ENCODE measurements around the gene VPS13C.

VPS13C gene

DNA sequence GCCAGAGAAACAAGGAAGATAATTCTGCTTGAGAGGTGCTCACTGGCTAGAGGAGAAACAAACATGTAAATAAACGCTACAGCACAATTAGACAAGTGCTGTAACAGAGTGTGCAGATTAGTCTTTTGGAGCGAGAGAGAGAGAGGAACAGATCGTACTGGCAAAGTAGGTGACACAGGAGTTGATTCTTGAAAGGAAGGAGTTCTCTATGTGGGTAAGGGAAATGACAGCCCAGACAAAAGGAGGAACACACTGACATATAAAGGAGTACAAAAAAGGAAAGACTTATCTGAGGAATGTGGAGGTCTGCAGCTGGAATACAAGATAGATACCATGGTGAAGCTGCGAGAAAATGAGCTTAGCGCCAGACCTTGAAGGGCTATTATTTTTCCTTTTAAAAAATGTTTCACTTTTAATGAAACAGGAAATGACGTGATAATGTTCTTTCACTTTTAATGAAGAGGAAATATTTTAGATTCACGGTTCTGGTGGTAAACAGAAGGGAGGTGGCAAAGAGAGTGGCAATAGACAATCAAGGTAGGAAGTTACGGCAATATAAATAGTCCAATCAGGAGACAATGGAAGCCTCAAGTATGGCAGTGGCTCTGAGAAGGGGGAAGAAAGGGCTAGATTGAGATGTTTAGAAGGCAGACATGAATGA is 202.9 kb downstream of the VPS13C start:
- no peak for DNase-seq (ENCODE audit: low read depth)
- TF ChIP-seq, protein P1, sequence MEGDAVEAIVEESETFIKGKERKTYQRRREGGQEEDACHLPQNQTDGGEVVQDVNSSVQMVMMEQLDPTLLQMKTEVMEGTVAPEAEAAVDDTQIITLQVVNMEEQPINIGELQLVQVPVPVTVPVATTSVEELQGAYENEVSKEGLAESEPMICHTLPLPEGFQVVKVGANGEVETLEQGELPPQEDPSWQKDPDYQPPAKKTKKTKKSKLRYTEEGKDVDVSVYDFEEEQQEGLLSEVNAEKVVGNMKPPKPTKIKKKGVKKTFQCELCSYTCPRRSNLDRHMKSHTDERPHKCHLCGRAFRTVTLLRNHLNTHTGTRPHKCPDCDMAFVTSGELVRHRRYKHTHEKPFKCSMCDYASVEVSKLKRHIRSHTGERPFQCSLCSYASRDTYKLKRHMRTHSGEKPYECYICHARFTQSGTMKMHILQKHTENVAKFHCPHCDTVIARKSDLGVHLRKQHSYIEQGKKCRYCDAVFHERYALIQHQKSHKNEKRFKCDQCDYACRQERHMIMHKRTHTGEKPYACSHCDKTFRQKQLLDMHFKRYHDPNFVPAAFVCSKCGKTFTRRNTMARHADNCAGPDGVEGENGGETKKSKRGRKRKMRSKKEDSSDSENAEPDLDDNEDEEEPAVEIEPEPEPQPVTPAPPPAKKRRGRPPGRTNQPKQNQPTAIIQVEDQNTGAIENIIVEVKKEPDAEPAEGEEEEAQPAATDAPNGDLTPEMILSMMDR (IDR thresholded peaks at IDR 0.05; ENCODE audit: control insufficient read depth, extremely low read depth, insufficient read depth): no peak
- H3K4me3 ChIP-seq (ENCODE audit: low read depth, low read length): no peak overlapping the region

DNA sequence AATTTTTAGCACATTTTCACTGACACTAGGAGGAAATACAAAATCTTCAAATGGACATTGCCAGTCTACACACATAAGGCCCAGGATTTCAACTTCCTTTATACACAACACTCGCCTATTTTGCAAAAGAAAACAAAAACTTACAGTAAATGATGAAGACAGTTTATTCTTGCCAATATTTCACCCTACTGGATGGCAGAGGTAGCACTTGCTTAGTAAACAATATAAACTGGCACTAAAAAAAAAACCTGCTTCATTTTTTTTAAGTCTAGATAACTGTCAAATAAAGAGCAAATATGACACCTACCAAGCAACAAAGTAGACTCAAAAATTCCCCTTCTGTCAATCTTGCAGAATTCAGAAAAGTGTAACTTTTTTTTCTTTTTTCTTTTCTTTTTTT is 204.0 kb downstream of the VPS13C start:
- DNase-seq (ENCODE audit: low read depth): no peak
- TF ChIP-seq, protein P1 (IDR thresholded peaks at IDR 0.05; ENCODE audit: control insufficient read depth, extremely low read depth, insufficient read depth): peak; percentile 22; the same call in 1 of the 2 replicates
- H3K4me3 ChIP-seq (ENCODE audit: low read depth, low read length): no peak overlapping the region

DNA sequence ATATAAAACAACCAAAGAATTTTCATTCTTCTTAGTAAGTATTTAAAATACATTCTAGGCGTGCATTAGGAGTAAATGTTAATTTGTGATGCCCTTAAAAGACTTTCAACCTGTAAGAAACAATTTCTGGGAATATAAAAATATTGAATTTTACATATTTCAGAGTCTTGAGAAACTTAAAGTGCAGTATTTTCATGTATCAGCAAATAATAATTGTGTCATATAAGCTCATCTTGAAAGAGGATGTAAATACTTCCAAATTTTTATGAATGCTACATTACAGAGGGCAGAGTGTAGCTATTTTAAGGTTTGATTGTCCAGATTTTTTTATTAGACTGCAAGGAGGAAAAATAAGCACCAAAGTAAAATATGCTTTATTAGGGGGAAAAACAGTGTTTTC is 207.1 kb downstream of the VPS13C start:
- no peak for DNase-seq (ENCODE audit: low read depth)
- no peak overlapping the region for H3K4me3 ChIP-seq (ENCODE audit: low read depth, low read length)
- TF ChIP-seq, protein P1 (IDR thresholded peaks at IDR 0.05; ENCODE audit: control insufficient read depth, extremely low read depth, insufficient read depth): no peak

DNA sequence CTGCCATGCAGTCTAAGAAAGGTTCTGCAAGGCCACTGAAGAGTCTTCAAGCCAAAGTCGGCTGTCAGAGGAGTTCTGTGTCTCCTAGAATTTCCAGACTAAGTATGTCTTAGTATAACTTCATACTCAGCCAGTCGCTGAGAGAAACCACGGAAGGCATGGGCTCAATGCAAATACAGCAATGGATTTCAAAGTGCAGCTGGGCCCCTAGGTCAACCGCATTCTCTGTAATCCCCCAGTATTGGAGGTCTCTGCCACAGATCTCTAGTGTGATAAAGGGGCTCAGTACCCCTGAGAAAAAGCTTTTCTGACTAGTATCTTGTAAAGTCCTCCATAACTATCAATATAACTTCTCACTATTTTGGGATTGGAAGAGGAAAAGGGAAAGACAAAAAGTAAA is 208.3 kb downstream of the VPS13C start:
- TF ChIP-seq, protein P1 (IDR thresholded peaks at IDR 0.05; ENCODE audit: control insufficient read depth, extremely low read depth, insufficient read depth): no peak
- no peak for DNase-seq (ENCODE audit: low read depth)
- no peak overlapping the region for H3K4me3 ChIP-seq (ENCODE audit: low read depth, low read length)

DNA sequence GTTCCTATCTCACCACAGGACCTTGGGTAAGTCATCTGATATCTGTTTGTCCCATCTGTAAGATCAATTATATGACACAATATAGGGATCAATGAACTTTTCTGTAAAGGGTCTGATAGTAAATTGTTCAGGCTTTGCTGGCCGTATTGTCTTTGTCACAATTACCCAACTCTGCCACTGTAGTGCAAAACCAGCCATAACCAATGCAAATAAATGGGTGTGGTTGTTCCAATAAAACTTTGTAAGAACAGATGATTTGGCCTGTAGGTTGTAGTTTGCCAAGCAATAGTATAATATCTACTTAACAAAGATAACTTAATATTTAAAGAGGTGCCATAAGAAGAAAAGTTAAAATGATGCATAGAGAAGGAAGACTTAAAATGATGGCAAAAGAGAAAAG is 210.8 kb downstream of the VPS13C start:
- DNase-seq (ENCODE audit: low read depth): no peak
- no peak overlapping the region for H3K4me3 ChIP-seq (ENCODE audit: low read depth, low read length)
- TF ChIP-seq, protein P1 (IDR thresholded peaks at IDR 0.05; ENCODE audit: control insufficient read depth, extremely low read depth, insufficient read depth): no peak

DNA sequence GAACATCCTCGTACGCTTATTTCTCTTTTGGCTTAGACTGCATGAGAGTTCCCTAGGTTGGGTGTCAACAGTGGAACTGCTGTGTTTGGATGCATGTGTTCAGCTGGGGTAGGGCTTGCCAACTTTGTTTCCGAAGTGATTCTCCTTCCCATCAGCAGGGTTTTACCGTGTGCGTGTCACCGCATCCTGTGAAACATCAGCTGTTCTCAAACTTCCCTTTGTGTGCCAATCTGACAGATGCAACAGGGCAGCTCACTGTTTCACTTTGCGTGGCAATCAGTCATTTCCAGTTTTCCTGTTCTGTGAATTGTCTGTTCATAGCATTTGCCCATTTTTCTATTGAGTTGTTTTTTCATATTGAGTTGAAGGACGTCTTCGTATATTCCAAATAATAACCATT is 218.8 kb downstream of the VPS13C start:
- no peak for DNase-seq (ENCODE audit: low read depth)
- no peak overlapping the region for H3K4me3 ChIP-seq (ENCODE audit: low read depth, low read length)
- TF ChIP-seq, protein P1 (IDR thresholded peaks at IDR 0.05; ENCODE audit: control insufficient read depth, extremely low read depth, insufficient read depth): no peak

DNA sequence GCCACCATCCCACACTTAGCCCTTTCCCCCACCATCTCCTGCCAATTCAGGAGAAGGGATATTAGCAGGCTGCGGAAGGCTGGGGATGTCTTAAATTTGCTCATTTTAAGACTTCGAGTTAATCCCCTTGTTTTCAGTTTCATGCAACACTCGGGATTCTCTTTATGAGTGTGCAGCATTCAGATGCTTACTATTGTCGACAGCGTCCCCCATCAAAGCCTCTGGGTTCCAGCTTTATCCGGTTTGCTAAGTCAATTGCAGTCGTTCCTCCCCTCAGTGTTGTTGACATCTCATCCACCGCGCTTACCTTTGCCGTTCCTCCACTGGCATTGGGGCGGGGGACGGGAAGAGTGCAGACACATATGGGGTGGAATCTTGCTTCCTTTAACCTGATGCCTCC is 220.2 kb downstream of the VPS13C start:
- no peak overlapping the region for H3K4me3 ChIP-seq (ENCODE audit: low read depth, low read length)
- no peak for DNase-seq (ENCODE audit: low read depth)
- TF ChIP-seq, protein P1 (IDR thresholded peaks at IDR 0.05; ENCODE audit: control insufficient read depth, extremely low read depth, insufficient read depth): no peak
